CD14-positive monocyte (primary cell): ENCODE data around the gene AP4S1. TPM values are rescaled to one million over a fixed set of nuclear protein-coding genes. Genes with fewer than 3 reads are reported as not detected.
"Not testable (repeated sequence)": the region's sequence is repeated elsewhere in the genome, so short reads cannot be mapped to it uniquely, and the experiment has no call there.

ENCODE experiments used
- DNase-seq, 3 donors: peaks; one replicate each; pipeline ENCODE4 v3.0.0-alpha.2; 2011 to 2022
- H2AFZ ChIP-seq: 2 replicates; pipeline ENCODE4 v1.6.0; 2012; ENCODE audit warnings: mild to moderate bottlenecking, low read depth, low read length, inconsistent platforms; ENCODE audit not compliant: insufficient read depth, poor library complexity, severe bottlenecking
- H3K27ac ChIP-seq, 2 donors: 1 replicate in 1 of 2; 2 replicates in 1 of 2; pipeline ENCODE4 v1.5.1; 2012 to 2013; ENCODE audit warnings: low read length in 2 of 2, control low read depth in 1 of 2, inconsistent platforms in 1 of 2, low read depth in 1 of 2, mild to moderate bottlenecking in 1 of 2
- H3K27me3 ChIP-seq, 2 donors: one replicate each; pipeline versions ENCODE4 v1.6.0 to v1.6.1; 2011 to 2013; ENCODE audit warnings: low read length in 2 of 2; ENCODE audit not compliant: control insufficient read depth in 2 of 2, insufficient read depth in 2 of 2
- H3K36me3 ChIP-seq, 2 donors: replicated peaks in 1 of 2; 1 replicate in 1 of 2; 2 replicates in 1 of 2; pipeline versions ENCODE4 v1.5.1 to v1.6.1; 2012 to 2013; ENCODE audit warnings: low read length in 2 of 2, control low read depth in 1 of 2, inconsistent platforms in 1 of 2, mild to moderate bottlenecking in 1 of 2; ENCODE audit not compliant: insufficient read depth in 2 of 2, control insufficient read depth in 1 of 2
- H3K4me1 ChIP-seq, 2 donors: 1 replicate in 1 of 2; 2 replicates in 1 of 2; pipeline versions ENCODE4 v1.5.1 to v1.6.1; 2012 to 2013; ENCODE audit warnings: low read length in 2 of 2, control low read depth in 1 of 2, inconsistent platforms in 1 of 2, mild to moderate bottlenecking in 1 of 2, moderate library complexity in 1 of 2; ENCODE audit not compliant: insufficient read depth in 2 of 2, control insufficient read depth in 1 of 2
- H3K4me2 ChIP-seq: replicated peaks from 2 replicates; pipeline ENCODE3; 2012; ENCODE audit warnings: low read length, moderate library complexity, mild to moderate bottlenecking; ENCODE audit not compliant: poor library complexity, severe bottlenecking; ENCODE audit errors: extremely low read depth
- H3K4me3 ChIP-seq, 3 experiments: fragments of 200-600 bp in 1 of 3; sonication (generic) in 1 of 3; replicated peaks in 1 of 3; 1 replicate in 2 of 3; 2 replicates in 1 of 3; pipeline ENCODE4 v1.5.1; 2011 to 2013; ENCODE audit warnings: low read length in 3 of 3, mild to moderate bottlenecking in 3 of 3, control low read depth in 2 of 3, low read depth in 2 of 3, inconsistent platforms in 1 of 3, moderate library complexity in 1 of 3
- H3K79me2 ChIP-seq: 2 replicates; pipeline ENCODE4 v1.6.0; 2012; ENCODE audit warnings: mild to moderate bottlenecking, control low read depth, inconsistent platforms, low read length, moderate library complexity; ENCODE audit not compliant: insufficient read depth
- H3K9ac ChIP-seq: 2 replicates; pipeline ENCODE4 v1.6.0; 2017; ENCODE audit warnings: low read length, mild to moderate bottlenecking; ENCODE audit not compliant: insufficient read depth, poor library complexity, severe bottlenecking
- H3K9me3 ChIP-seq, 2 donors: replicated peaks in 1 of 2; 1 replicate in 1 of 2; 2 replicates in 1 of 2; pipeline versions ENCODE4 v1.5.1 to v1.6.1; 2012 to 2013; ENCODE audit warnings: low read length in 2 of 2, control low read depth in 1 of 2; ENCODE audit not compliant: control insufficient read depth in 1 of 2, insufficient read depth in 1 of 2
- H4K20me1 ChIP-seq: 2 replicates; pipeline ENCODE4 v1.6.0; 2012; ENCODE audit warnings: mild to moderate bottlenecking, low read length, control low read depth, moderate library complexity; ENCODE audit not compliant: insufficient read depth
- H3K27ac Mint-ChIP-seq, 7 donors: one replicate each; pipeline ENCODE4 v1.8.0; 2020; ENCODE audit warnings: mild to moderate bottlenecking in 7 of 7, mixed read lengths in 7 of 7, moderate library complexity in 6 of 7, inconsistent platforms in 2 of 7
- H3K27me3 Mint-ChIP-seq, 3 donors: one replicate each; pipeline ENCODE4 v1.8.0; 2021 to 2022; ENCODE audit warnings: low read depth in 3 of 3, mild to moderate bottlenecking in 3 of 3, mixed read lengths in 3 of 3, moderate library complexity in 3 of 3, inconsistent platforms in 1 of 3
- H3K36me3 Mint-ChIP-seq, 2 donors: one replicate each; pipeline ENCODE4 v1.8.0; 2020; ENCODE audit warnings: mixed read lengths in 2 of 2, inconsistent platforms in 1 of 2, mild to moderate bottlenecking in 1 of 2
- H3K4me1 Mint-ChIP-seq: one replicate; pipeline ENCODE4 v1.8.0; 2020; ENCODE audit warnings: mild to moderate bottlenecking, mixed read lengths
- H3K4me3 Mint-ChIP-seq, 2 donors: one replicate each; pipeline ENCODE4 v1.8.0; 2020; ENCODE audit warnings: mild to moderate bottlenecking in 2 of 2, mixed read lengths in 2 of 2, moderate library complexity in 1 of 2
- H3K9me3 Mint-ChIP-seq, 7 donors: one replicate each; pipeline ENCODE4 v1.8.0; 2020 to 2022; ENCODE audit warnings: mixed read lengths in 7 of 7, mild to moderate bottlenecking in 6 of 7, moderate library complexity in 6 of 7, inconsistent platforms in 2 of 7
- WGBS: methylation state at CpG from one replicate; pipeline ENCODE4 v1.1.5; 2013; ENCODE audit warnings: missing lambda C conversion rate; ENCODE audit not compliant: insufficient coverage; 5-methylcytosine and 5-hydroxymethylcytosine counted together
- intact Hi-C, 2 donors: fragments of 100-400 bp; cut with micrococcal nuclease; formaldehyde crosslinking; loops; one replicate each; pipeline versions ENCODE4 v1.15.0 to v1.15.1; 2023
- polyA plus RNA-seq, 3 donors: library from polyadenylated mRNA; depleted of rRNA in 1 of 3; unstranded in 2 of 3; stranded (reverse) in 1 of 3; fragments of 300-500 nt in 2 of 3; fragments of >200 nt in 1 of 3; fragmentation: Illumina TruSeq in 2 of 3; gene quantifications; 1 replicate in 2 of 3; 2 replicates in 1 of 3; pipeline ENCODE4 v1.2.3, GENCODE V29; 2012 to 2021
- TF ChIP-seq, protein P1 (sequence below): fragments of 200-600 bp; IDR thresholded peaks from one replicate; pipeline ENCODE4 v1.8.0; 2022; ENCODE audit warnings: antibody characterized with exemption, mild to moderate bottlenecking

AP4S1 gene
- polyA plus RNA-seq, 3 donors = 1.7 to 5.1 (median 2.8) TPM

- H3K4me1 Mint-ChIP-seq = peaks cover 9% of the 10 kb centered on the region
Observed at GRCh38 chr14:31051511-31051910, 26.1 kb downstream of the AP4S1 start.

GRCh38 chr14:31052905-31053586, 27.6 kb downstream of the AP4S1 start:
- H3K36me3 Mint-ChIP-seq, H3K79me2 ChIP-seq, H3K4me1 ChIP-seq, H3K4me2 ChIP-seq, H3K27ac ChIP-seq, H4K20me1 ChIP-seq, DNase-seq, H3K9me3 Mint-ChIP-seq, H3K36me3 ChIP-seq, H3K9ac ChIP-seq, H3K4me3 ChIP-seq, H3K9me3 ChIP-seq, H3K4me1 Mint-ChIP-seq, intact Hi-C loops, H2AFZ ChIP-seq, H3K27me3 ChIP-seq, H3K4me3 Mint-ChIP-seq, H3K27me3 Mint-ChIP-seq: not testable (repeated sequence)
- H3K27ac Mint-ChIP-seq = peak overlapping the region in 1 of 7 donors; percentile 74
- 100% methylated on average over 4 of the region's 9 CpGs for WGBS

More at GRCh38 chr14:31051511-31051910, 26.1 kb downstream of the AP4S1 start:
- Histone ChIP-seq H3K4me2 (no peak overlapping the region), H3K27me3 (no peaks in the 10 kb centered on the region), H3K36me3 (no peaks in the 10 kb centered on the region), H3K4me1 (peaks cover 5 to 9% of the 10 kb centered on the region in 2 donors), H4K20me1 (no peaks in the 10 kb centered on the region), H3K9ac (no peak overlapping the region), H3K79me2 (no peaks in the 10 kb centered on the region), H2AFZ (no peak overlapping the region), H3K4me3 (no peak overlapping the region), H3K9me3 (no peaks in the 10 kb centered on the region), H3K27ac (no peak overlapping the region)
- Mint-ChIP-seq H3K27ac (peak overlapping the region in 1 of 7 donors; percentile 26), H3K9me3 (peaks cover 0 to under 1% (median 0%) of the 10 kb centered on the region in 7 donors), H3K4me3 (no peak overlapping the region), H3K27me3 (peaks cover 0 to 1% (median 0%) of the 10 kb centered on the region in 3 donors), H3K36me3 (no peaks in the 10 kb centered on the region)
- TF ChIP-seq, protein P1, sequence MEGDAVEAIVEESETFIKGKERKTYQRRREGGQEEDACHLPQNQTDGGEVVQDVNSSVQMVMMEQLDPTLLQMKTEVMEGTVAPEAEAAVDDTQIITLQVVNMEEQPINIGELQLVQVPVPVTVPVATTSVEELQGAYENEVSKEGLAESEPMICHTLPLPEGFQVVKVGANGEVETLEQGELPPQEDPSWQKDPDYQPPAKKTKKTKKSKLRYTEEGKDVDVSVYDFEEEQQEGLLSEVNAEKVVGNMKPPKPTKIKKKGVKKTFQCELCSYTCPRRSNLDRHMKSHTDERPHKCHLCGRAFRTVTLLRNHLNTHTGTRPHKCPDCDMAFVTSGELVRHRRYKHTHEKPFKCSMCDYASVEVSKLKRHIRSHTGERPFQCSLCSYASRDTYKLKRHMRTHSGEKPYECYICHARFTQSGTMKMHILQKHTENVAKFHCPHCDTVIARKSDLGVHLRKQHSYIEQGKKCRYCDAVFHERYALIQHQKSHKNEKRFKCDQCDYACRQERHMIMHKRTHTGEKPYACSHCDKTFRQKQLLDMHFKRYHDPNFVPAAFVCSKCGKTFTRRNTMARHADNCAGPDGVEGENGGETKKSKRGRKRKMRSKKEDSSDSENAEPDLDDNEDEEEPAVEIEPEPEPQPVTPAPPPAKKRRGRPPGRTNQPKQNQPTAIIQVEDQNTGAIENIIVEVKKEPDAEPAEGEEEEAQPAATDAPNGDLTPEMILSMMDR = no peak
- 83% methylated on average over 1 of the region's 4 CpGs for WGBS
- intact Hi-C loops = no loop called here
- DNase-seq = peak in 1 of 3 donors; percentile 41
